Gastroesophageal sphincter (tissue), 3 donors: ENCODE results near the gene GPR141.

Experiments used
- POLR2A ChIP-seq, 2 donors: fragments of 450-650 bp; IDR thresholded peaks; one replicate each; pipeline ENCODE4 v1.6.1; 2017; ENCODE audit warnings: antibody characterized with exemption in 2 of 2, mild to moderate bottlenecking in 2 of 2, moderate library complexity in 1 of 2
- TF ChIP-seq, protein P1 (sequence below), 4 experiments: fragments of 200-600 bp in 2 of 4; fragments of 450-650 bp in 2 of 4; sonication (generic) in 1 of 4; IDR thresholded peaks; one replicate each; pipeline ENCODE4 v1.5.1; 2017 to 2019; ENCODE audit warnings: antibody characterized with exemption in 4 of 4, mild to moderate bottlenecking in 2 of 4, moderate library complexity in 2 of 4

DNA sequence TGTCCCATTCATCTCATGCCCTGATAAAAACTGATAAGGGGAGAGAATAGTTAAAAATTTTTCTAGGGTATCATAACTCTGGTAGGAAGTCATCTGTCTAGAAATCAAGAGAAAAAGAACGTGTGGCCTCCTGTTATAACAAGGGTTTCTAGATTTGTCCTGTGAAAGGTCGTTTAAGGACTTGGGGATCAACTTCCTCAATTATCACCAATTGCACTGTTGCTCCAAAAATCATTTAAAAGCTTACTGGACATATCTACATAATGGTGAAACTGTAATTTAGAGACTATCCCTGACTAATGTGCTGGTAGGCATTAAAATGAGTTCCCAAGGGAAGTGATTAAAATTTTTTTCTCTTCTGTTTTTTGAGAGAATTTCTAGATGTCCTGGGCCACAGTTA, 58.2 kb downstream of the GPR141 start:
- TF ChIP-seq, protein P1, sequence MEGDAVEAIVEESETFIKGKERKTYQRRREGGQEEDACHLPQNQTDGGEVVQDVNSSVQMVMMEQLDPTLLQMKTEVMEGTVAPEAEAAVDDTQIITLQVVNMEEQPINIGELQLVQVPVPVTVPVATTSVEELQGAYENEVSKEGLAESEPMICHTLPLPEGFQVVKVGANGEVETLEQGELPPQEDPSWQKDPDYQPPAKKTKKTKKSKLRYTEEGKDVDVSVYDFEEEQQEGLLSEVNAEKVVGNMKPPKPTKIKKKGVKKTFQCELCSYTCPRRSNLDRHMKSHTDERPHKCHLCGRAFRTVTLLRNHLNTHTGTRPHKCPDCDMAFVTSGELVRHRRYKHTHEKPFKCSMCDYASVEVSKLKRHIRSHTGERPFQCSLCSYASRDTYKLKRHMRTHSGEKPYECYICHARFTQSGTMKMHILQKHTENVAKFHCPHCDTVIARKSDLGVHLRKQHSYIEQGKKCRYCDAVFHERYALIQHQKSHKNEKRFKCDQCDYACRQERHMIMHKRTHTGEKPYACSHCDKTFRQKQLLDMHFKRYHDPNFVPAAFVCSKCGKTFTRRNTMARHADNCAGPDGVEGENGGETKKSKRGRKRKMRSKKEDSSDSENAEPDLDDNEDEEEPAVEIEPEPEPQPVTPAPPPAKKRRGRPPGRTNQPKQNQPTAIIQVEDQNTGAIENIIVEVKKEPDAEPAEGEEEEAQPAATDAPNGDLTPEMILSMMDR (IDR thresholded peaks at IDR 0.05): no peak
- no peak for TF ChIP-seq POLR2A (IDR thresholded peaks at IDR 0.05)
